H1 (cell line): Measurements from ENCODE around the gene PHC2. TPM values are rescaled to one million over a fixed set of nuclear protein-coding genes. Genes with fewer than 3 reads are reported as not detected.

Experiments used
- CTCF ChIA-PET: fragments of 300-600 bp; sonication (Branson Sonifier 250); formaldehyde crosslinking; loops from one replicate; lab custom pipeline; 2021; ENCODE audit not compliant: partially characterized antibody; lab: Charles Lee
- POLR2A ChIA-PET: fragments of 300-600 bp; sonication (Branson Sonifier 250); formaldehyde crosslinking; loops from one replicate; lab custom pipeline; 2021; ENCODE audit warnings: inconsistent platforms; ENCODE audit not compliant: partially characterized antibody; lab: Charles Lee
- DNase-seq, 2 experiments: peaks; one replicate each; pipeline versions ENCODE4 v3.0.0 to v3.0.0-alpha.2; 2010 to 2022; ENCODE audit warnings: low spot score in 2 of 2, low read depth in 1 of 2, mixed read lengths in 1 of 2
- FAIRE-seq: peaks from 2 replicates; lab custom pipeline; 2011; peaks lifted over from hg19 to GRCh38; lab: Jason Lieb, UNC
- H2AFZ ChIP-seq: 2 replicates; pipeline ENCODE4 v1.8.1; 2012; ENCODE audit warnings: low read length, inconsistent platforms
- H2AK5ac ChIP-seq: 2 replicates; pipeline ENCODE4 v1.6.1; 2013; ENCODE audit warnings: low read depth, low read length
- H2BK120ac ChIP-seq: replicated peaks from 2 replicates; pipeline ENCODE3; 2013; ENCODE audit warnings: low read depth, low read length, inconsistent platforms
- H2BK12ac ChIP-seq: 2 replicates; pipeline ENCODE4 v1.6.1; 2013; ENCODE audit warnings: low read depth, low read length
- H2BK15ac ChIP-seq: 2 replicates; pipeline ENCODE4 v1.6.1; 2013; ENCODE audit warnings: low read length
- H2BK20ac ChIP-seq: 2 replicates; pipeline ENCODE4 v1.6.1; 2013; ENCODE audit warnings: low read length
- H2BK5ac ChIP-seq: 2 replicates; pipeline ENCODE4 v1.6.1; 2013; ENCODE audit warnings: low read depth, low read length
- H3K14ac ChIP-seq: 2 replicates; pipeline ENCODE4 v1.6.1; 2013; ENCODE audit warnings: inconsistent platforms; ENCODE audit not compliant: insufficient read length
- H3K18ac ChIP-seq: 2 replicates; pipeline ENCODE4 v1.6.1; 2013; ENCODE audit warnings: low read length; ENCODE audit errors: extremely low read depth
- H3K23ac ChIP-seq: 2 replicates; pipeline ENCODE4 v1.6.1; 2013; ENCODE audit warnings: inconsistent platforms; ENCODE audit not compliant: insufficient read length
- H3K23me2 ChIP-seq: 2 replicates; pipeline ENCODE4 v1.6.1; 2013; ENCODE audit warnings: low read depth, low read length
- H3K27ac ChIP-seq: 2 replicates; pipeline ENCODE4 v1.6.1; 2011; ENCODE audit warnings: low read depth, low read length, inconsistent platforms
- H3K27me3 ChIP-seq, 4 experiments: replicated peaks in 1 of 4; 1 replicate in 1 of 4; 2 replicates in 3 of 4; pipeline versions ENCODE4 v1.6.1 to v1.8.1; 2011 to 2013; ENCODE audit warnings: low read length in 3 of 4, mild to moderate bottlenecking in 3 of 4, inconsistent platforms in 2 of 4, mixed read lengths in 2 of 4, moderate library complexity in 1 of 4; ENCODE audit not compliant: control insufficient read depth in 3 of 4, insufficient read depth in 3 of 4; ENCODE audit errors: extremely low read depth in 1 of 4
- H3K36me3 ChIP-seq, 4 experiments: 2 replicates each; pipeline versions ENCODE4 v1.6.1 to v1.8.1; 2011 to 2013; ENCODE audit warnings: mild to moderate bottlenecking in 4 of 4, low read length in 3 of 4, moderate library complexity in 2 of 4, control low read depth in 1 of 4, inconsistent platforms in 1 of 4; ENCODE audit not compliant: insufficient read depth in 4 of 4, control insufficient read depth in 2 of 4
- H3K4ac ChIP-seq: replicated peaks from 2 replicates; pipeline ENCODE3; 2013; ENCODE audit warnings: low read length, low read depth, mixed read lengths, inconsistent platforms; ENCODE audit not compliant: insufficient read length
- H3K4me1 ChIP-seq, 4 experiments: replicated peaks in 1 of 4; 1 replicate in 1 of 4; 2 replicates in 3 of 4; pipeline versions ENCODE4 v1.6.1 to v1.8.1; 2011 to 2013; ENCODE audit warnings: low read length in 3 of 4, inconsistent platforms in 2 of 4, mixed read lengths in 1 of 4; ENCODE audit not compliant: insufficient read depth in 4 of 4, control insufficient read depth in 3 of 4
- H3K4me2 ChIP-seq, 2 experiments: 2 replicates each; pipeline versions ENCODE4 v1.6.1 to v1.8.1; 2011 to 2013; ENCODE audit warnings: low read depth in 2 of 2, low read length in 2 of 2, control low read depth in 1 of 2, inconsistent platforms in 1 of 2, mild to moderate bottlenecking in 1 of 2; ENCODE audit not compliant: insufficient read depth in 1 of 2
- H3K4me3 ChIP-seq, 4 experiments: fragments of 200-600, 300-600 bp in 1 of 4; sonication (generic), shearing (Covaris generic), sonication (Bioruptor Twin) in 1 of 4; 2 replicates each; pipeline versions ENCODE4 v1.5.1 to v1.8.1; 2011 to 2016; ENCODE audit warnings: low read length in 4 of 4, low read depth in 3 of 4, control low read depth in 2 of 4, inconsistent platforms in 2 of 4, mild to moderate bottlenecking in 2 of 4, mixed read lengths in 1 of 4, moderate library complexity in 1 of 4; ENCODE audit not compliant: insufficient read depth in 2 of 4; ENCODE audit errors: extremely low read depth in 1 of 4
- H3K56ac ChIP-seq: replicated peaks from 2 replicates; pipeline ENCODE3; 2013; ENCODE audit warnings: low read depth, mild to moderate bottlenecking, mixed read lengths, low read length, inconsistent platforms; ENCODE audit not compliant: insufficient read length
- H3K79me1 ChIP-seq: 2 replicates; pipeline ENCODE4 v1.6.1; 2013; ENCODE audit warnings: low read depth, low read length, control low read depth
- H3K79me2 ChIP-seq, 2 experiments: 2 replicates each; pipeline versions ENCODE4 v1.6.1 to v1.8.1; 2012 to 2013; ENCODE audit warnings: low read length in 2 of 2, mild to moderate bottlenecking in 2 of 2, inconsistent platforms in 1 of 2; ENCODE audit not compliant: insufficient read depth in 2 of 2, control insufficient read depth in 1 of 2
- H3K9ac ChIP-seq, 4 experiments: replicated peaks in 1 of 4; 1 replicate in 1 of 4; 2 replicates in 3 of 4; pipeline versions ENCODE4 v1.6.1 to v1.8.1; 2011 to 2013; ENCODE audit warnings: low read depth in 3 of 4, low read length in 3 of 4, control low read depth in 2 of 4, mild to moderate bottlenecking in 2 of 4, moderate library complexity in 2 of 4, inconsistent platforms in 1 of 4; ENCODE audit errors: extremely low read depth in 1 of 4
- H3K9me3 ChIP-seq, 2 experiments: 2 replicates each; pipeline versions ENCODE4 v1.6.1 to v1.8.1; 2012 to 2013; ENCODE audit warnings: mild to moderate bottlenecking in 2 of 2, moderate library complexity in 2 of 2, control low read depth in 1 of 2, inconsistent platforms in 1 of 2, low read depth in 1 of 2, low read length in 1 of 2, mixed read lengths in 1 of 2; ENCODE audit not compliant: insufficient read depth in 2 of 2
- H4K20me1 ChIP-seq, 2 experiments: replicated peaks in 1 of 2; 2 replicates each; pipeline versions ENCODE3 to v1.8.1; 2011 to 2013; ENCODE audit warnings: inconsistent platforms in 2 of 2, low read length in 2 of 2, mild to moderate bottlenecking in 1 of 2; ENCODE audit not compliant: insufficient read depth in 2 of 2, control insufficient read depth in 1 of 2
- H4K5ac ChIP-seq: 2 replicates; pipeline ENCODE4 v1.6.1; 2013; ENCODE audit warnings: low read length, low read depth, mixed read lengths, inconsistent platforms; ENCODE audit not compliant: insufficient read length
- H4K8ac ChIP-seq: 2 replicates; pipeline ENCODE4 v1.8.0; 2013; ENCODE audit warnings: mild to moderate bottlenecking, moderate library complexity, low read length, inconsistent platforms; ENCODE audit not compliant: insufficient read depth; ENCODE audit errors: extremely low read depth
- H4K91ac ChIP-seq: replicated peaks from 2 replicates; pipeline ENCODE3; 2013; ENCODE audit warnings: low read length, mixed read lengths, inconsistent platforms; ENCODE audit not compliant: insufficient read length
- BCL11A ChIP-seq, 2 experiments: IDR thresholded peaks; one replicate each; pipeline ENCODE4 v1.6.1; 2011; ENCODE audit warnings: low read depth in 2 of 2, low read length in 2 of 2, mild to moderate bottlenecking in 2 of 2
- BRCA1 ChIP-seq: IDR thresholded peaks from 2 replicates; pipeline ENCODE4 v1.6.1; 2012; ENCODE audit warnings: low read depth, low read length, improper control_type of control experiment
- CREB1 ChIP-seq: IDR thresholded peaks from 2 replicates; pipeline ENCODE4 v1.6.1; 2012; ENCODE audit warnings: inconsistent platforms
- EGR1 ChIP-seq: IDR thresholded peaks from 2 replicates; pipeline ENCODE4 v1.6.1; 2011; ENCODE audit warnings: low read depth, low read length, borderline replicate concordance
- FOSL1 ChIP-seq: IDR thresholded peaks from 2 replicates; pipeline ENCODE4 v1.6.1; 2011; ENCODE audit warnings: mild to moderate bottlenecking, low read depth, low read length, moderate library complexity; ENCODE audit not compliant: insufficient read depth
- GABPA ChIP-seq: IDR thresholded peaks from 2 replicates; pipeline ENCODE4 v1.6.1; 2011; ENCODE audit warnings: mild to moderate bottlenecking, low read length, moderate library complexity, borderline replicate concordance; ENCODE audit not compliant: insufficient read depth
- GTF2F1 ChIP-seq: IDR thresholded peaks from 2 replicates; pipeline ENCODE4 v1.6.1; 2012; ENCODE audit warnings: low read depth, low read length, improper control_type of control experiment, borderline replicate concordance
- HDAC6 ChIP-seq: IDR thresholded peaks from one replicate; pipeline ENCODE4 v1.7.1; 2012; ENCODE audit warnings: low read depth, mild to moderate bottlenecking, inconsistent platforms, low read length, moderate library complexity
- JUND ChIP-seq: IDR thresholded peaks from 2 replicates; pipeline ENCODE4 v1.6.1; 2011; ENCODE audit warnings: mild to moderate bottlenecking, improper control_type of control experiment, low read length
- MAX ChIP-seq: IDR thresholded peaks from 2 replicates; pipeline ENCODE4 v1.6.1; 2012; ENCODE audit warnings: inconsistent platforms
- POU5F1 ChIP-seq: IDR thresholded peaks from 2 replicates; pipeline ENCODE4 v1.6.1; 2011; ENCODE audit warnings: low read depth, mild to moderate bottlenecking, low read length, moderate library complexity
- RNF2 ChIP-seq: fragments of 200-900, 300-1000 bp; sonication (generic); IDR thresholded peaks from 2 replicates; pipeline ENCODE4 v1.7.1; 2016; ENCODE audit warnings: borderline replicate concordance, low read depth, mild to moderate bottlenecking, antibody characterized with exemption, low read length; ENCODE audit not compliant: poor library complexity, severe bottlenecking; ENCODE audit errors: missing control alignments
- SAP30 ChIP-seq: fragments of 300-600 bp; sonication (generic); IDR thresholded peaks from 2 replicates; pipeline ENCODE4 v1.7.1; 2012; ENCODE audit warnings: low read length, moderate library complexity, mild to moderate bottlenecking, inconsistent platforms; ENCODE audit not compliant: insufficient read depth, insufficient replicate concordance
- TBP ChIP-seq: IDR thresholded peaks from 2 replicates; pipeline ENCODE4 v1.6.1; 2011; ENCODE audit warnings: low read depth, low read length, improper control_type of control experiment
- TCF12 ChIP-seq: IDR thresholded peaks from 2 replicates; pipeline ENCODE4 v1.6.1; 2011; ENCODE audit warnings: low read depth, mild to moderate bottlenecking, low read length
- YY1 ChIP-seq: IDR thresholded peaks from 2 replicates; pipeline ENCODE4 v1.6.1; 2011; ENCODE audit warnings: low read depth, mild to moderate bottlenecking, low read length
- polyA plus RNA-seq, 7 experiments: library from polyadenylated mRNA; depleted of rRNA in 3 of 7; stranded (reverse) in 5 of 7; unstranded in 2 of 7; fragments of >200 nt in 5 of 7; fragments of 200-250 nt in 2 of 7; gene quantifications; 1 replicate in 5 of 7; 2 replicates in 1 of 7; 4 replicates in 1 of 7; pipeline versions ENCODE4 v1.2.1 to v1.2.3, GENCODE V29; 2011 to 2013; ENCODE audit warnings: missing spikeins in 2 of 7, mixed read lengths in 2 of 7
- total RNA-seq: library from RNA; stranded (reverse); fragmentation: NEBNext Ultra II Directional; extraction: Animal tissue kit (Norgen Biotek cat#: 25700); gene quantifications from 2 replicates; pipeline ENCODE4 v1.2.1, GENCODE V29; 2021

Gene PHC2
- total and polyA plus RNA-seq, 2 of the 8 experiments (the other 6 are each of a cell fraction or from before 2014, with no cell fraction given): 5.6 to 14.2 TPM

GRCh38 chr1:33393991-33394390, 36.9 kb downstream of the PHC2 start:
- H3K4me2 ChIP-seq: no peak overlapping the region
- TF ChIP-seq EGR1: no peak
- TF ChIP-seq TCF12: no peak
- no peak for TF ChIP-seq MAX
- no peak for TF ChIP-seq GTF2F1
- TF ChIP-seq RNF2: no peak
- TF ChIP-seq JUND: no peak
- TF ChIP-seq GABPA: no peak
- no peak for TF ChIP-seq TBP
- TF ChIP-seq BCL11A (IDR thresholded peaks at IDR 0.05; ENCODE audit: low read depth in 2 of 2, low read length in 2 of 2): no peak
- TF ChIP-seq CREB1: no peak
- TF ChIP-seq SAP30: no peak
- TF ChIP-seq FOSL1: no peak
- no peak for TF ChIP-seq YY1
- TF ChIP-seq POU5F1: no peak
- no peak for TF ChIP-seq BRCA1
- TF ChIP-seq HDAC6: no peak

More at GRCh38 chr1:33393991-33394390, 36.9 kb downstream of the PHC2 start:
- Histone ChIP-seq H3K9ac (no peak overlapping the region), H2AFZ (no peak overlapping the region), H3K56ac (no peak overlapping the region), H3K23ac (no peak overlapping the region), H3K79me1 (no peaks in the 10 kb centered on the region), H3K14ac (no peak overlapping the region), H3K4me1 (peaks cover 0 to 13% (median 1%) of the 10 kb centered on the region in 4 experiments; a peak in 1 of 7 replicates), H2BK15ac (no peak overlapping the region), H3K18ac (no peak overlapping the region), H4K91ac (no peak overlapping the region), H4K5ac (no peak overlapping the region), H3K23me2 (no peaks in the 10 kb centered on the region), H3K27me3 (no peaks in the 10 kb centered on the region), H2AK5ac (no peak overlapping the region), H3K27ac (no peak overlapping the region), H4K8ac (no peak overlapping the region), H2BK5ac (no peak overlapping the region), H3K4me3 (no peak overlapping the region), H4K20me1 (no peaks in the 10 kb centered on the region), H2BK20ac (no peak overlapping the region), H3K4ac (no peak overlapping the region), H2BK12ac (no peak overlapping the region), H2BK120ac (no peak overlapping the region), H3K9me3 (peaks cover 0 to 5% of the 10 kb centered on the region in 2 experiments; a peak in 1 of 4 replicates), H3K79me2 (no peaks in the 10 kb centered on the region), H3K36me3 (no peaks in the 10 kb centered on the region; a peak in 1 of 8 replicates)
- no peak for DNase-seq
- ChIA-PET CTCF (interaction anchor here (1.3 to 1.4 kb wide), 2 partner anchors 28 to 38 kb away, joined by 3 read pairs; no protein-coding TSS in a partner anchor), POLR2A (no interaction called here)
- FAIRE-seq: no peak
